Measurements from ENCODE around the gene OPRD1.

- TF ChIP-seq CTCF (conservative IDR thresholded peaks at IDR 0.05) (no peak), EZH2 (IDR thresholded peaks at IDR 0.05; ENCODE audit: low read depth) (no peak)
Measured at GRCh38 chr1:28893403-28894102, 81.6 kb downstream of the OPRD1 start.
